ENCODE results near the gene RPS28.
"Not testable (repeated sequence)": the region's sequence is repeated elsewhere in the genome, so short reads cannot be mapped to it uniquely, and the experiment has no call there.

Gene RPS28

DNA sequence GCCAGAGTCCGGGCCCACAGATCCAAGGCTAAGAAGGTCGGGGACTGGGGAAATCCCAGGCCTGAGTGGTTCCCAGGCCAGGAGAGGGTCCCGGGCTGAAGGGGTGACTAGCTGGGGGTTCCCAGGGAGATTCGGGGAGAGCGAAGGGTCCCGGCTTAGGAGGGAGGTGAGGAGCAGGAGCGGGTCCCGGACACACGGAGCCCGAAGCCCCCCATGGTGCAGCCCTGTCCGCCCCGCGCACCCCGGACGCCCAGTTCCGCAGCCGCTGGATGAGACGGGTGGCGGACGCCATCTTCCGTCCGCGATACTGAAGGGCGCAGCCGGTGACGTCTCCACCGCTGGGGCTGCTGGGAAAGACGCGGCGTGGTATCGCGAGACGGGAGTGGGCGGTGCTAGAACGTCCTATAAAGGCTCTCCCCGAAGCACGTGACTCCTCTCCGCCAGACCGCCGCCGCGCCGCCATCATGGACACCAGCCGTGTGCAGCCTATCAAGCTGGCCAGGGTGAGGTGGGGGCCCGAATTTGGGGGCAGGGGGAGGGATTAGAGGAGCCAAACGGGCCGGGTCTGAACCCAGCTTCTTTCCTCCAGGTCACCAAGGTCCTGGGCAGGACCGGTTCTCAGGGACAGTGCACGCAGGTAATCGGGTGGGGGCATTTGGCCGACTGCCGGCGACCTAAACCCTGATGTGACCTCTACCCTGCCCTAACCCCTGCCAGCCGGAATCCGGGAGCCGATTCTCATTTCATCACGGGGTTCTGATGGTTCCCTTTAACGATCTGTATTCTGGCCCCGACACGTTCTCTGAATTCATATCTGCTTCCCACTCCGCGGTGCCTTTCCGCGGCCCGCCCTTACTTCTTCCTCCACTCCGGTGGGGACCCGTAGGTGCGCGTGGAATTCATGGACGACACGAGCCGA, at the start of gene RPS28, which contains the start of gene NDUFA7:
RPS28 (plus strand) TSS at position 430 of the 919 bp plus-strand sequence; CDS start at position 465, 35 bp downstream.
NDUFA7 (minus strand) TSS at position 309 of the 919 bp plus-strand sequence; CDS start at position 292, 17 bp downstream.
- peak within 1 kb of the TSS; percentile 95 to 99 for H3K4me3 ChIP-seq (ENCODE audit: low read depth in 1 of 2, low read length in 2 of 2)

DNA sequence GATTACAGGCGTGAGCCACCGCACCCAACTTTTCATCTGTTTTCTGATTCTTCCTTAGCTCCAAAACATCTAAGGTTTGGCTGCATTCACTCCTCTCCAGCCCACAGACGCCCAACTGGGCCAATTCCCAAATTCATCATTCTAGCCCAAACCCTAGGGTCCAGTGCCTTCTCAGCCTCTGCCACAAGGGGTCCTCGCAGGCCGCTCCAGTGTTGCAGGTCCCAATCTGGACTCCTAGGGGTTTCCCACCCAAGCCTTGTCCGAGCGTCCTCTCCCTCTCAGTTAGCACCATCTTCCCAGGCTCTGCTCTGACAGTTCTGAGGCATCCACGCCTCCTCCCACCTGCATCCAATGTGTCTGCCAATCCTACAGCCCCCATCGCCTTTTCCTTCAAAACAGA, 44.8 kb upstream of the RPS28 start:
- H3K27me3 ChIP-seq (ENCODE audit: low read depth, low read length); H3K4me1 ChIP-seq (ENCODE audit: control insufficient read depth in 1 of 2, insufficient read depth in 2 of 2, low read length in 2 of 2); H3K9me3 ChIP-seq (ENCODE audit: control insufficient read depth in 1 of 2, low read length in 2 of 2); H3K27ac ChIP-seq (ENCODE audit: low read length); H3K4me3 ChIP-seq (ENCODE audit: low read depth in 1 of 2, low read length in 2 of 2); H3K36me3 ChIP-seq (ENCODE audit: control insufficient read depth in 1 of 2, insufficient read depth in 2 of 2, low read length in 2 of 2): not testable (repeated sequence)

More for the DNA sequence above, at the start of gene RPS28, which contains the start of gene NDUFA7:
- H3K4me1 ChIP-seq (ENCODE audit: control insufficient read depth in 1 of 2, insufficient read depth in 2 of 2, low read length in 2 of 2), result peaks cover 9 to 34% of the 10 kb centered on the region in 2 donors
- no peaks in the 10 kb centered on the region for H3K9me3 ChIP-seq (ENCODE audit: control insufficient read depth in 1 of 2, low read length in 2 of 2)
- peaks cover 7 to 14% of the 10 kb centered on the region in 2 donors for H3K36me3 ChIP-seq (ENCODE audit: control insufficient read depth in 1 of 2, insufficient read depth in 2 of 2, low read length in 2 of 2)
- H3K27me3 ChIP-seq (ENCODE audit: low read depth, low read length), result no peaks in the 10 kb centered on the region
- H3K27ac ChIP-seq (ENCODE audit: low read length), result peak within 1 kb of the TSS; percentile 98

DNA sequence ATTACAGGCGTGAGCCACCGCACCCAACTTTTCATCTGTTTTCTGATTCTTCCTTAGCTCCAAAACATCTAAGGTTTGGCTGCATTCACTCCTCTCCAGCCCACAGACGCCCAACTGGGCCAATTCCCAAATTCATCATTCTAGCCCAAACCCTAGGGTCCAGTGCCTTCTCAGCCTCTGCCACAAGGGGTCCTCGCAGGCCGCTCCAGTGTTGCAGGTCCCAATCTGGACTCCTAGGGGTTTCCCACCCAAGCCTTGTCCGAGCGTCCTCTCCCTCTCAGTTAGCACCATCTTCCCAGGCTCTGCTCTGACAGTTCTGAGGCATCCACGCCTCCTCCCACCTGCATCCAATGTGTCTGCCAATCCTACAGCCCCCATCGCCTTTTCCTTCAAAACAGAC, 30.0 kb upstream of the RPS28 start:
- not testable (repeated sequence) for H3K4me1 ChIP-seq (ENCODE audit: control insufficient read depth in 1 of 2, insufficient read depth in 2 of 2, low read length in 2 of 2); H3K27me3 ChIP-seq (ENCODE audit: low read depth, low read length); H3K27ac ChIP-seq (ENCODE audit: low read length); H3K9me3 ChIP-seq (ENCODE audit: control insufficient read depth in 1 of 2, low read length in 2 of 2); H3K36me3 ChIP-seq (ENCODE audit: control insufficient read depth in 1 of 2, insufficient read depth in 2 of 2, low read length in 2 of 2); H3K4me3 ChIP-seq (ENCODE audit: low read depth in 1 of 2, low read length in 2 of 2)

DNA sequence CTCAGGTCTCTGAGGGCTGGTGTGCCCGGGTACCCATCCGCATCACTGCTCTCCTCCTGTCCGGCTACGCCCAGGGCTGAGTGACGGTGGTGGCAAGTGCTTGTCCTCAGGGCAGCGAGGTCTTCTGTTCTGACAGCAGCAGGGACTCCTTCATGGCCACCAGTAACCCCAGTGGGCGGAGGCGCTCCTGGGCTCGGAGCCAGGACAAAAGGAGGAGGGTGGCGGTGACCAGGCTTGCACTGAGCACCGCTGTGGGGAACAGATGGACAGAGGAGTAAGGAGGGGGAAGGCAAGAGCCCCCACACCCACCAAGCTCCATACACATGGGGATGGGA, 19.0 kb upstream of the RPS28 start:
- Histone ChIP-seq H3K36me3 (ENCODE audit: control insufficient read depth in 1 of 2, insufficient read depth in 2 of 2, low read length in 2 of 2) (peaks cover 0 to 12% of the 10 kb centered on the region in 2 donors), H3K27ac (ENCODE audit: low read length) (no peak overlapping the region), H3K4me3 (ENCODE audit: low read depth in 1 of 2, low read length in 2 of 2) (no peak overlapping the region), H3K9me3 (ENCODE audit: control insufficient read depth in 1 of 2, low read length in 2 of 2) (no peaks in the 10 kb centered on the region), H3K27me3 (ENCODE audit: low read depth, low read length) (no peaks in the 10 kb centered on the region), H3K4me1 (ENCODE audit: control insufficient read depth in 1 of 2, insufficient read depth in 2 of 2, low read length in 2 of 2) (peaks cover 0 to 7% of the 10 kb centered on the region in 2 donors)

DNA sequence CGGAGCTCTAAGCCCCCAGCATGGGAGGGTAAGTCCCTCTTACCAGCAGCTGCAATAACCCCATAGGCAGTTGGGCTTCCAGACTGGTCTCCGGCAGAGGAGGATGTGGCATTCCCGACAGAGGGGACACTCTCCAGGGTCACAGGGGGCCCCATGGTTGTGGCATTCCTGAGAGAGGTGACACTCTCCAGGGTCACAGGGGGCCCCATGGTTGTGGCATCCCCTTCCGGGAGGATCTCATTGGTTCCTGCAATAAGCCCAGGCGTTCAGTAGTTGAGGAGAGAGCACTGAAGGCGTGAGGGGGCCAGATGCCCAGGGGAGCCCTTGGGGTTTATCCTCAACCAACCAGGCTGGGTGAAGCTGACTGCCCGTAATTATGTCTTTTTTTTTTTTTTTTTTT, 18.6 kb upstream of the RPS28 start:
- no peak overlapping the region for H3K27ac ChIP-seq (ENCODE audit: low read length)
- H3K9me3 ChIP-seq (ENCODE audit: control insufficient read depth in 1 of 2, low read length in 2 of 2), result no peaks in the 10 kb centered on the region
- H3K27me3 ChIP-seq (ENCODE audit: low read depth, low read length), result no peaks in the 10 kb centered on the region
- H3K4me1 ChIP-seq (ENCODE audit: control insufficient read depth in 1 of 2, insufficient read depth in 2 of 2, low read length in 2 of 2), result peaks cover 0 to 11% of the 10 kb centered on the region in 2 donors
- peaks cover 0 to 12% of the 10 kb centered on the region in 2 donors for H3K36me3 ChIP-seq (ENCODE audit: control insufficient read depth in 1 of 2, insufficient read depth in 2 of 2, low read length in 2 of 2)
- no peak overlapping the region for H3K4me3 ChIP-seq (ENCODE audit: low read depth in 1 of 2, low read length in 2 of 2)

DNA sequence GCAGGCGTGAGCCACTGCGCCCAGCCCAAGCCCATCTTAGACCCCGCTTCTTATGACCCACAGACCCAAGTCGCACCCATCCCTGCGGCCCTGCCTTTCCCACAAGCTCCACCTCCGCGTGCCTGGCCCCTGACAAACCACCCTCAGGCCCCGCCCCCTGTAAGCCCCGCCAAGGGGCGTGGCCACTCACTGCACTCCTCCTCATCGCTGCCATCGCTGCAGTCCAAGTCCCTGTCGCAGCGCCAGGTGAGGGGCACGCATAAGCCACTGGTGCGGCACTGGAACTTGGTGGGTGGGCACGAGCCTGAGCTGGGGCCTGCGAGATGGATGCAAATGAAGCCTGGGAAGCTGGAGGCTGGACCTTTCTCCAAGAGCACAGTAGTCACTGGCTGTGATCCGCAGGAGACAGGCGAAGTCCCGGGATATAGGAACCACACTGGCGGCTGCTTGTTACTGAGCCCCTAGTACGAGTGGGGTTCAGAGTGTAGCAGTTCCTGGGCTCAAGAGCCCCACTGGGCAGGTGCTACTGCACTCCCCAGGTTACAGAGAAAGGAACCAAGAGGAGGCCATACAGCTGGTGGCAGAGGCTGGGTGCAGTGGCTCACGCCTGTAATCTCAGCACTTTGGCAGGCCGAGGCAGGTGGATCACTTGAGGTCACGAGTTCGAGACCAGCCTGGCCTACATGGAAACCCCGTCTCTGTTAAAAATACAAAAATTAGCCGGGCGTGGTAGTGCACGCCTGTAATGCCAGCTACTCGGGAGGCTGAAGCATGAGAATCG, 16.3 kb upstream of the RPS28 start:
- Histone ChIP-seq H3K27ac (ENCODE audit: low read length) (no peak overlapping the region), H3K27me3 (ENCODE audit: low read depth, low read length) (no peaks in the 10 kb centered on the region), H3K36me3 (ENCODE audit: control insufficient read depth in 1 of 2, insufficient read depth in 2 of 2, low read length in 2 of 2) (peaks cover 0 to 17% of the 10 kb centered on the region in 2 donors), H3K4me1 (ENCODE audit: control insufficient read depth in 1 of 2, insufficient read depth in 2 of 2, low read length in 2 of 2) (peaks cover 0 to 27% of the 10 kb centered on the region in 2 donors), H3K4me3 (ENCODE audit: low read depth in 1 of 2, low read length in 2 of 2) (no peak overlapping the region), H3K9me3 (ENCODE audit: control insufficient read depth in 1 of 2, low read length in 2 of 2) (no peaks in the 10 kb centered on the region)

DNA sequence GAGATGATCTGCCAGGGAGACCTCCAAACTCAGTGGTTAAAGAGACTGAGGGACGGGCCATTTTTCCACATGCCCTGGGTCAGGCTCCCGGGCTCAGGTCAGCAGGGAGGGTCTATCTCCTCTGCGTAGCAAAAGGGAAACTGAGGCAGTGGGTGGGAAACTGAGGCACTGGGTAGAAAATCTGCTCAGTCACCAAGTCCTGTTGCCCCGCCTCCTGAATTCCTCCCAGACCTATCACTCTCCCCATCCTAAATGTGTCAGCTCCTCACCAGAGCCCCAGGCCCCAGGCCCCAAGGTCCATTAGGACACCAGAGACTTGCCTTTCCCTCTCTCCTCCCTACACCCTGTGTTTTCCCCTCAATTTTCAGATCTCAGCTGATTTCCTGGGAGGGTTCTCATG, 15.5 kb upstream of the RPS28 start:
- Histone ChIP-seq H3K27me3 (ENCODE audit: low read depth, low read length) (no peaks in the 10 kb centered on the region), H3K36me3 (ENCODE audit: control insufficient read depth in 1 of 2, insufficient read depth in 2 of 2, low read length in 2 of 2) (peaks cover 0 to 24% of the 10 kb centered on the region in 2 donors), H3K27ac (ENCODE audit: low read length) (no peak overlapping the region), H3K9me3 (ENCODE audit: control insufficient read depth in 1 of 2, low read length in 2 of 2) (no peaks in the 10 kb centered on the region), H3K4me1 (ENCODE audit: control insufficient read depth in 1 of 2, insufficient read depth in 2 of 2, low read length in 2 of 2) (peaks cover 0 to 27% of the 10 kb centered on the region in 2 donors), H3K4me3 (ENCODE audit: low read depth in 1 of 2, low read length in 2 of 2) (no peak overlapping the region)

DNA sequence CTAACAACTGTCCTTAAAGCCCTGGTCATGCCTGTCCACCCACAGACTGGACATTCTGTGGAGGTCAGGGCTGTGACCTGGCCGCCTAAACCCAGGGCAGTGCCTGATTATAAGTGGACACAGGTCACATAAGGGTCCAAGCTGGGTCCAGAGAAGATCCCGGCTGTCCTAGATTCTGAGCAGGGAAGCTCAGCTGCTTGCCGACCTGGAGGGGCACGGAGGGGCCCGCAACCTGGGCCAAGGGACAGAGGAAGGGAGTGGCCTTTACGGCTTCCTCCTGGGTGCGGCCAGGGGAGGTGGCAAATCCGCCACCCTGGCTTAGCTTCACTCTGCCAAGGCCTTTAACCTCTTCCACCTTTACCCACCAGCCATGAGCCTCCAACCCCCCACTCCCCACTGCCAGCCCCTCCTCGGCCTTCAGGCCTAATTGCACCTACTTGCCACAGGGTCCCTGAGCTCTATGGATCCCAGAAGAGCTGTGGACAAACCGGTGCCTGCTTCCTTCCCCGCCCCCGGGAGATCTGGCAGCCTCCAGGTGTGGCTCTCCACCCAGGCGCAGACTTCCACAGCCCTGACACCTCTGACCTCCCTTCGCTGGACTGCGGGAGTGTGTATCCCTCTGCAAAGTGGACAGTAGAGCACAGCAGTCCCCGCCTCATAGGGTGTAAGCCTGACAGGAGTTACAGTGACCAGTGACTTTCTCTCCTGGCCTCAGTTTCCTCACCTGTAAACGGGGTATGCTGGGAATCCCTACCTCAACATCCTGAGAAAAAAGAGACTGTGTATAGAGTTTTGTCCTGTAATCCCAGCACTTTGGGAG, 14.9 kb upstream of the RPS28 start:
- Histone ChIP-seq H3K4me1 (ENCODE audit: control insufficient read depth in 1 of 2, insufficient read depth in 2 of 2, low read length in 2 of 2) (peaks cover 0 to 27% of the 10 kb centered on the region in 2 donors), H3K27ac (ENCODE audit: low read length) (no peak overlapping the region), H3K9me3 (ENCODE audit: control insufficient read depth in 1 of 2, low read length in 2 of 2) (no peaks in the 10 kb centered on the region), H3K36me3 (ENCODE audit: control insufficient read depth in 1 of 2, insufficient read depth in 2 of 2, low read length in 2 of 2) (peaks cover 2 to 30% of the 10 kb centered on the region in 2 donors), H3K27me3 (ENCODE audit: low read depth, low read length) (no peaks in the 10 kb centered on the region), H3K4me3 (ENCODE audit: low read depth in 1 of 2, low read length in 2 of 2) (no peak overlapping the region)

DNA sequence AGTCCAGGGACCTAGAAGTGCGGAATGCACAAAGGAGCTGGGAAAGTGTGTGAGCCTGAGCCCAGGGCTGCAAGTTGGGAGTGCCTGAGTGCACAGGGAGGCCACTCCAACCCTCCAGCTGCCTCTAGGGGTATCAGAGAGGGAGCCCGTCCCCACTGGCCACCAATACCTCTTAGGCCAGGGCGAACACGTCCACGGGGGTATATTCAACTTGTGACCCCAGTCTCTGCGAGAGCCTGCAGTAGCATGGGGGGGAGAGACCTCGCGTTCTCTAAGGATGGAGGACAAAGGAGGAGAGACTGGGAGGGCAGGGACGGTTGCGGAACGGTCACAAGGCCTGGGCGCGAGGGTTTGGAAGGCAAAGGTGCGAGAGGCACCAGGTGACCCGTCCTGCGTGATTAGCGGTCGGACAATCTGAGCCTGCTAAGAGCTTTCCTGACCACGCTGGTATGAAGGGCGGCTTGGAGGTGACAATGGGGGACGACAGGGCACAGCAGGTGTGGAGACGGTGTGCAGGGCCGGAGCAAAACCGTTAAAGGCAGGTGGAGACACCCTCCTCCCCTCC, 13.8 kb upstream of the RPS28 start:
- Histone ChIP-seq H3K4me1 (ENCODE audit: control insufficient read depth in 1 of 2, insufficient read depth in 2 of 2, low read length in 2 of 2) (peaks cover 0 to 27% of the 10 kb centered on the region in 2 donors), H3K4me3 (ENCODE audit: low read depth in 1 of 2, low read length in 2 of 2) (peak overlapping the region; percentile 66 to 67), H3K27ac (ENCODE audit: low read length) (no peak overlapping the region), H3K27me3 (ENCODE audit: low read depth, low read length) (no peaks in the 10 kb centered on the region), H3K36me3 (ENCODE audit: control insufficient read depth in 1 of 2, insufficient read depth in 2 of 2, low read length in 2 of 2) (peaks cover 3 to 34% of the 10 kb centered on the region in 2 donors), H3K9me3 (ENCODE audit: control insufficient read depth in 1 of 2, low read length in 2 of 2) (no peaks in the 10 kb centered on the region)

DNA sequence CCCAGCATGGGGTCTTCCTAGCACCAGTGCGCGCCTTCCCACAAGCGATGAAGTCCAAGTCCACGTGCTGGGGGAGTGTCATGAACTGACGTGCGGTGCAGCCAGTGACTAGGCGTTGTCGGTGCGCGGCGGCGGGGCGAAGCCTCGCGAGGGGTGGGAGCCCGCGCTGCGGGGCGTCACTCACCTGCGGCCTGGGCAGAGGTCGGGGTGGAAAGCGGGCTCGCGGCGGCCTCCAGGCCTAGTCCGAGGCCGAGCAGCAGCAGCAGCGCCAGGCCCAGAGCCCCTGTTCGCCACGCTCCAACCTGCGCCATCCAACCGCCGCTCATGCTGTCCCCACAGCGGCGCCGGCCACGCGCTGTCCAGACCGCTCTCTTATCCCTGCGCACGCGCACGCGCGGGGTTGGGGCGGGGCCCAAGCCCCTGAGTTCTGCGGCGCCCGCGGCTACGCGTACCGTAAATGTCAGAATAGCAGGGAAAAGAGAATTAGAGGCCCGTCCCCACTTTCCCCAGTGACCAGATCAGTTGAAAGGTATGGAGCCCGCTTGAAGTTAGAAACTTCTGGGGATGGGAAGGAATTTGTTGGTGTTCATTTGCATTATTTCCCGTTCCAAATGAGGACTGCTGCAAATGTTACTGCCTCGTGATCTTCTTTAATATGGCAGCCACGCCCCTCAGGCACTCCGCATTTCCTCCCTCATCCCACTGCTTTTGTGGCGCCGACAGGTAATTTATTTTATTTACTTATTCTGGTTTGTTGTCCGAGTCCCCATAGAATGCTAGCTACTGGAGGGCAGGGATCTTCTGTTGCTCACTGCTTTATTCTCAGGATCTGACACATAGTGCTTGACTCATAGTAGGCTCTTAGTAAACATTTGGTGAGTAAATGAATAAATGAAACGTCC, 13.1 kb upstream of the RPS28 start, which contains the start of gene CD320:
CD320 (minus strand) TSS at position 394 of the 902 bp plus-strand sequence; CDS start at position 326, 68 bp downstream.
- peaks cover 0 to 27% of the 10 kb centered on the region in 2 donors for H3K4me1 ChIP-seq (ENCODE audit: control insufficient read depth in 1 of 2, insufficient read depth in 2 of 2, low read length in 2 of 2)
- H3K36me3 ChIP-seq (ENCODE audit: control insufficient read depth in 1 of 2, insufficient read depth in 2 of 2, low read length in 2 of 2), result peaks cover 3 to 37% of the 10 kb centered on the region in 2 donors
- H3K27me3 ChIP-seq (ENCODE audit: low read depth, low read length), result no peaks in the 10 kb centered on the region
- no peaks in the 10 kb centered on the region for H3K9me3 ChIP-seq (ENCODE audit: control insufficient read depth in 1 of 2, low read length in 2 of 2)
- H3K27ac ChIP-seq (ENCODE audit: low read length), result no peak within 1 kb of the TSS
- peak within 1 kb of the TSS; percentile 66 to 67 for H3K4me3 ChIP-seq (ENCODE audit: low read depth in 1 of 2, low read length in 2 of 2)
